DND-41 (cell line): ENCODE data around the gene LAT.

Experiments used
- EZH2 ChIP-seq: IDR thresholded peaks from 3 replicates; pipeline ENCODE4 v1.6.1; 2012; ENCODE audit warnings: borderline replicate concordance, low read depth, mild to moderate bottlenecking, moderate library complexity, low read length, inconsistent platforms; ENCODE audit not compliant: severe bottlenecking
- TF ChIP-seq, protein P1 (sequence below): IDR thresholded peaks from 2 replicates; pipeline ENCODE4 v1.5.1; 2012; ENCODE audit warnings: borderline replicate concordance, low read length, moderate library complexity, mild to moderate bottlenecking; ENCODE audit not compliant: poor library complexity, severe bottlenecking; ENCODE audit errors: extremely low read depth

GRCh38 chr16:28958836-28959235 is 26.0 kb upstream of the LAT start:
- TF ChIP-seq, protein P1, sequence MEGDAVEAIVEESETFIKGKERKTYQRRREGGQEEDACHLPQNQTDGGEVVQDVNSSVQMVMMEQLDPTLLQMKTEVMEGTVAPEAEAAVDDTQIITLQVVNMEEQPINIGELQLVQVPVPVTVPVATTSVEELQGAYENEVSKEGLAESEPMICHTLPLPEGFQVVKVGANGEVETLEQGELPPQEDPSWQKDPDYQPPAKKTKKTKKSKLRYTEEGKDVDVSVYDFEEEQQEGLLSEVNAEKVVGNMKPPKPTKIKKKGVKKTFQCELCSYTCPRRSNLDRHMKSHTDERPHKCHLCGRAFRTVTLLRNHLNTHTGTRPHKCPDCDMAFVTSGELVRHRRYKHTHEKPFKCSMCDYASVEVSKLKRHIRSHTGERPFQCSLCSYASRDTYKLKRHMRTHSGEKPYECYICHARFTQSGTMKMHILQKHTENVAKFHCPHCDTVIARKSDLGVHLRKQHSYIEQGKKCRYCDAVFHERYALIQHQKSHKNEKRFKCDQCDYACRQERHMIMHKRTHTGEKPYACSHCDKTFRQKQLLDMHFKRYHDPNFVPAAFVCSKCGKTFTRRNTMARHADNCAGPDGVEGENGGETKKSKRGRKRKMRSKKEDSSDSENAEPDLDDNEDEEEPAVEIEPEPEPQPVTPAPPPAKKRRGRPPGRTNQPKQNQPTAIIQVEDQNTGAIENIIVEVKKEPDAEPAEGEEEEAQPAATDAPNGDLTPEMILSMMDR, result no peak
- TF ChIP-seq EZH2, result no peak
